ENCODE data around the gene AGBL3. TPM values are rescaled to one million over a fixed set of nuclear protein-coding genes. Genes with fewer than 3 reads are reported as not detected.

The AGBL3 gene
- total RNA-seq, 3 donors from 2014 or later (not counting 1 experiment from before 2014, with no cell fraction given), result 0.99 to 2.3 (median 1.4) TPM

DNA sequence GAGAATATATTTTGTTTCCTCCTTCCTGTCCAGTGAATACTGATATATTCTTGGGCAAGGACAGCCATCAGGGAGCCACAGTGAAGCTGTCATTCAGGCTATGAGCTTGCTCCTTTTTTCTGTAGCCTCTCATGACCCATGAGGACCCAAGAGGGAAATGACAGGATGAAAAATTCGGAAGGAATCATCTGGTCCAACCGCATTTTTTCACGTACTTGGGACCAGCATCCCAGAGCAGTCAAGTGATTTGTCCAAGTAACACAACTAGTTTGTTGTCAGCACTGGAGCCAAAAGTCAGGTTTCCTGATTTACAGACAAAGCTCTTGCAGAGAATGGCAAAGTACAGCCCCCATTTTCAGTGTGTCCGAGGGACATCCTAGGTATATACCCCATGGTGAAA, 47.2 kb upstream of the AGBL3 start:
- Mint-ChIP-seq H3K4me1 (no peaks in the 10 kb centered on the region), H3K36me3 (no peaks in the 10 kb centered on the region), H3K9me3 (no peaks in the 10 kb centered on the region), H3K27me3 (ENCODE audit: low read depth in 2 of 2) (peaks cover 7 to 15% of the 10 kb centered on the region in 2 donors), H3K27ac (no peak overlapping the region), H3K4me3 (no peak overlapping the region)
- 97% methylated on average over 4 of the region's 4 CpGs for WGBS (ENCODE audit: insufficient coverage)
- no peak overlapping the region for H3K4me3 ChIP-seq (ENCODE audit: low read length)
- no peaks in the 10 kb centered on the region for H3K36me3 ChIP-seq (ENCODE audit: control insufficient read depth, insufficient read depth, low read length)
- TF ChIP-seq CTCF (IDR thresholded peaks at IDR 0.05), result no peak
- H3K4me1 ChIP-seq (ENCODE audit: control insufficient read depth, insufficient read depth, low read length), result no peaks in the 10 kb centered on the region
- ATAC-seq (no peak), DNase-seq (no peak)
- no peaks in the 10 kb centered on the region for H3K9me3 ChIP-seq (ENCODE audit: control insufficient read depth, insufficient read depth, low read length)
- no peak overlapping the region for H3K27ac ChIP-seq (ENCODE audit: low read length)
- intact Hi-C loops (cut with micrococcal nuclease), result no loop called here
- peaks cover 2% of the 10 kb centered on the region for H3K27me3 ChIP-seq (ENCODE audit: control insufficient read depth, insufficient read depth, low read length)

DNA sequence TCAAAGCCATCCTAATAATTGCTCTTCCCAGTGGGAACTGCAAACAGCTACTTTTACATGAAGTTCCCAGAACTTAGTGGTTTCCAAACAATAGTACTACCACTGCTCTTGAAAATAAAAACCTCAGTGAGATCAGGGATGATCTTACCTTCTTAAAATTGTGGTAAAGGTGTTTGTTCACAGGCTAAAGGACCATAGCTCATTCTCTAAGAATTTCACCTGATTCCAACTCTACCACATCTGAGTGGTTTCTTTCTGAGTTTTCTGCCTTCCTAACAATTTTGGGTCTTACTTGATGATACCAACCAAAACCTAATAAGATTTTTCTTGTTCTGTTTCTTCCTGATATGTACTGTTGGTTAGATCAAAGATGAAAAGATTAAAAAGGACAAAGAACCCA, 45.6 kb upstream of the AGBL3 start:
- no peak for TF ChIP-seq CTCF (IDR thresholded peaks at IDR 0.05)
- peaks cover 2% of the 10 kb centered on the region for H3K27me3 ChIP-seq (ENCODE audit: control insufficient read depth, insufficient read depth, low read length)
- H3K27ac ChIP-seq (ENCODE audit: low read length), result no peak overlapping the region
- H3K36me3 Mint-ChIP-seq, result no peaks in the 10 kb centered on the region
- no peak for DNase-seq
- H3K9me3 Mint-ChIP-seq, result no peaks in the 10 kb centered on the region
- H3K4me1 ChIP-seq (ENCODE audit: control insufficient read depth, insufficient read depth, low read length), result no peaks in the 10 kb centered on the region
- H3K27me3 Mint-ChIP-seq (ENCODE audit: low read depth in 2 of 2), result peaks cover 7 to 31% of the 10 kb centered on the region in 2 donors
- H3K36me3 ChIP-seq (ENCODE audit: control insufficient read depth, insufficient read depth, low read length), result no peaks in the 10 kb centered on the region
- intact Hi-C loops (cut with micrococcal nuclease), result no loop called here
- H3K27ac Mint-ChIP-seq, result no peak overlapping the region
- H3K9me3 ChIP-seq (ENCODE audit: control insufficient read depth, insufficient read depth, low read length), result no peaks in the 10 kb centered on the region
- no peak for ATAC-seq
- H3K4me3 ChIP-seq (ENCODE audit: low read length), result no peak overlapping the region
- no peak overlapping the region for H3K4me3 Mint-ChIP-seq
- no peaks in the 10 kb centered on the region for H3K4me1 Mint-ChIP-seq

DNA sequence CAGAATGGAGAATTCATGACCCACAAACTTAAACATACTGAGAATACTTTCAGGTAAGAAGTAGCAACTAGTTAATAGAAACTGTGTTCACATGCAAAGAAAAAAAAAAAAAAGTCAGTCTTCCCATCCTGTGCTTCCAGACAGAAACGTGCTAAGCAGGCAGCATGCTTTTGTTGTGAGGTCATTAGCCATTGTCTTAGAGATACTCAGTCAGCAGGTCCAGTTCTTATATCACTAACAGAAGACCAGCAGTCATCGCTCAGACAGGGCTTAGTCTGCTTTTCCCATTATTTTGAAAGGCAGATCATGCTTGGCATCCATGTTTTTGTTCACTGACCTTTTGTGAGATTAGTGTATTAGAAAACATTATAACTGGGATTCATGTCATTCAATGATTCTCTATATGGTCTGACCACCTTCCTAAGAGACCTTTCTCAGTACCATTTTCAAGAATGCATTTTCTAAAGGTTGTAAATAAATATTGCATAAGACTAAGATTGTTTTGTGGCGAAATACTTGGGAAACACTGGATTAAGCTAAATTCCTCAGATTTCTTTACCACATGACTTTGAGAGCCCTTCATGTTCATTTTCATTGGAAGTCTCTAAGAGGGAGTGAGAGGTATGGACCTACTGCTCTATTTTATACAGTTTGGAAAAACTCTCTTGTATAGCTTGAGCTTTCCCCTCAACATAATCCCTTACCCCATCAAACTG, 45.0 kb upstream of the AGBL3 start:
- intact Hi-C loops (cut with micrococcal nuclease), result no loop called here
- whole genome bisulfite sequencing (ENCODE audit: insufficient coverage), result 69% methylated on average over 2 of the region's 3 CpGs
- Histone ChIP-seq H3K9me3 (ENCODE audit: control insufficient read depth, insufficient read depth, low read length) (no peaks in the 10 kb centered on the region), H3K27ac (ENCODE audit: low read length) (no peak overlapping the region), H3K36me3 (ENCODE audit: control insufficient read depth, insufficient read depth, low read length) (no peaks in the 10 kb centered on the region), H3K27me3 (ENCODE audit: control insufficient read depth, insufficient read depth, low read length) (peaks cover 2% of the 10 kb centered on the region), H3K4me1 (ENCODE audit: control insufficient read depth, insufficient read depth, low read length) (no peaks in the 10 kb centered on the region), H3K4me3 (ENCODE audit: low read length) (no peak overlapping the region)
- TF ChIP-seq CTCF (IDR thresholded peaks at IDR 0.05), result no peak
- H3K4me1 Mint-ChIP-seq, result no peaks in the 10 kb centered on the region
- no peak for DNase-seq
- H3K27ac Mint-ChIP-seq, result no peak overlapping the region
- no peak overlapping the region for H3K4me3 Mint-ChIP-seq
- peaks cover 7 to 33% of the 10 kb centered on the region in 2 donors for H3K27me3 Mint-ChIP-seq (ENCODE audit: low read depth in 2 of 2)
- no peaks in the 10 kb centered on the region for H3K9me3 Mint-ChIP-seq
- no peaks in the 10 kb centered on the region for H3K36me3 Mint-ChIP-seq
- no peak for ATAC-seq

- H3K27ac Mint-ChIP-seq, result no peak overlapping the region
- intact Hi-C loops (cut with micrococcal nuclease), result no loop called here
- H3K4me3 ChIP-seq (ENCODE audit: low read length), result no peak overlapping the region
- H3K4me1 ChIP-seq (ENCODE audit: control insufficient read depth, insufficient read depth, low read length), result no peaks in the 10 kb centered on the region
- no peak for TF ChIP-seq CTCF (IDR thresholded peaks at IDR 0.05)
- no peak for ATAC-seq
- peaks cover 7 to 36% of the 10 kb centered on the region in 2 donors for H3K27me3 Mint-ChIP-seq (ENCODE audit: low read depth in 2 of 2)
- H3K9me3 ChIP-seq (ENCODE audit: control insufficient read depth, insufficient read depth, low read length), result no peaks in the 10 kb centered on the region
- H3K36me3 Mint-ChIP-seq, result no peaks in the 10 kb centered on the region
- no peaks in the 10 kb centered on the region for H3K36me3 ChIP-seq (ENCODE audit: control insufficient read depth, insufficient read depth, low read length)
- H3K27ac ChIP-seq (ENCODE audit: low read length), result no peak overlapping the region
- H3K27me3 ChIP-seq (ENCODE audit: control insufficient read depth, insufficient read depth, low read length), result peaks cover 2% of the 10 kb centered on the region
- H3K4me1 Mint-ChIP-seq, result no peaks in the 10 kb centered on the region
- DNase-seq, result no peak
- no peak overlapping the region for H3K4me3 Mint-ChIP-seq
- WGBS (ENCODE audit: insufficient coverage), result 92% methylated on average over 5 of the region's 5 CpGs
- no peaks in the 10 kb centered on the region for H3K9me3 Mint-ChIP-seq
Measured at GRCh38 chr7:134941952-134942351, 44.4 kb upstream of the AGBL3 start.

All from natural killer cell (primary cell).